GM21515 (cell line): ENCODE results near the gene SHTN1.

Source experiments
- ATAC-seq: cut with Tn5 transposase; IDR thresholded peaks from one replicate; pipeline ENCODE4 v1.9.1; 2021; ENCODE audit not compliant: unreplicated experiment

Gene SHTN1

DNA sequence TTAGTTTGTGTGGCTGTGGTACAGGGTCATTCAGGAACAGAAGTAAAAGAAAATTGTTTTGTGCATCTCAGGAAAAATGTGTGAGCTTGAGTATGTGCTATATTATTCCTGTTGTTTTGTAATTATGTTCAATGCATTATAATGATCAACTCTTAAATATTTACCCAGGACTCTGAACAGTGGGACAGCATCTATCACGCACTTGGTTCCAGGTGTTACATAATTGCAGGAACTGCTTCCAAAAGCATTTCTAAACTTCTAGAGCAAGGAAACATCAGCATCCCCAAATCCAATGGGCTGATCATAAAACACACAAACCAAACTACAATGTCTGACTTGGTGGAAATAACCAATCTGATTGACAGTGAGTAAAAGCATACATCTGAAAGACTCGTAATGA is 129.1 kb downstream of the SHTN1 start:
- no peak for ATAC-seq

GRCh38 chr10:116873134-116873533 is 131.9 kb downstream of the SHTN1 start:
- no peak for ATAC-seq

- no peak for ATAC-seq
Observed at GRCh38 chr10:116870949-116871348, 134.0 kb downstream of the SHTN1 start.

DNA sequence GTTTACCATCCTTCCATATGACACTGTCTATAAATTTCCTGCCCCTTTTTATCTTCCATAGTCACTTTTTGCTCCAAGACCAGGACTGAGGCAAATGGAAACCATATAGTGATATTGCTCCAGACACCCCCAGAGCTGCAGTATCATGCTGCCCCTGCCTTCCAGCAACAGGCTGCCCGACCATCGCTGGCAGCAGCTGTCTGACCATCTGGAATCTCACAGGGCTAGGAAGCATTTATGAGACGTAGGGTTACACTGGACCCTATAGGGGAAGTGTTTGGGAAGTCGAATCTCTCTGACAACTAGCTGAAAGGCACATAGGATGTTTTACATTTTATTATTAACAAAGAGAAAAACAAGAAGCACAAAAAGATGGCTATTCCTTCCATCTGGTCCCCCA is 136.3 kb downstream of the SHTN1 start:
- no peak for ATAC-seq

GRCh38 chr10:116868198-116868676 is 136.8 kb downstream of the SHTN1 start:
- no peak for ATAC-seq

- no peak for ATAC-seq
Observed at GRCh38 chr10:116866987-116867595, 137.9 kb downstream of the SHTN1 start.

GRCh38 chr10:116866066-116866465 is 138.9 kb downstream of the SHTN1 start:
- no peak for ATAC-seq

- no peak for ATAC-seq
Observed at GRCh38 chr10:116864436-116864835, 140.6 kb downstream of the SHTN1 start.

- ATAC-seq, result no peak
Observed at GRCh38 chr10:116861796-116862195, 143.2 kb downstream of the SHTN1 start.

GRCh38 chr10:116857156-116857555 is 147.8 kb downstream of the SHTN1 start:
- no peak for ATAC-seq

GRCh38 chr10:116853701-116854100 is 151.3 kb downstream of the SHTN1 start:
- no peak for ATAC-seq

DNA sequence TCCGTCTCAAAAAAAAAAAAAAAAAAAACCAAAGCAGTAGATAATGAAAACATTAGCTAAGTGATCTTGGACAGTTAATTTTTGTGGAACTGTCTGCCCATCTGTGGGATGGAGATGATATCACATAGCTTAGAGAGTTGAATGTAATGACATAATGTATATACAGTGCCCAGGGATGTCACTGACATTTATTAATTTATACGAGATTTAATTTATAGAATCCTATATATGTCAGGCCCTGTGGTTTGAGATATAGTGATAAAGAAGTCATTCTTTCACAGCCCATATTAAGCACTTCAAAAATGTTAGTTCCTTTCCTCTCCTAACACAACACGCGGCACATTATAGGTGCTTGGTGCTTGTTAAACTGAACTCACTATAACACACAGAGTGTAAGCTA is 151.7 kb downstream of the SHTN1 start:
- ATAC-seq, result no peak

DNA sequence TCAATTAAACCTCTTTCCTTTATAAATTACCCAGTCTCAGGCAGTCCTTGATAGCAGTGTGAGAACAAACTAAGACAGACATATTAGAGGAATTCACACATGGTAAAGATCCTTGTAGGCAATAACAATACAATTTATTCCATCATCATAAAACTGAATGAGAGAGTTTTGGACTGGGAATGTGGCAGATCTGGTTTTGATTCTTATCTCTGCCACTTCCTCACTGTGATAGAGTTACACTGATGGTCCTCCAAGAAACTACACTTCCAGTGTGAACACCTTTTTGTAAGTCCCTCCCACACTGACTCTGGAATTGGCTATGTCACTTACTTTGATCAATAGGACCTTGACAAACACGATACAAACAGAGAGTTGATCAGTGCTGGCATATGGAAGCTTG is 152.7 kb downstream of the SHTN1 start:
- no peak for ATAC-seq

DNA sequence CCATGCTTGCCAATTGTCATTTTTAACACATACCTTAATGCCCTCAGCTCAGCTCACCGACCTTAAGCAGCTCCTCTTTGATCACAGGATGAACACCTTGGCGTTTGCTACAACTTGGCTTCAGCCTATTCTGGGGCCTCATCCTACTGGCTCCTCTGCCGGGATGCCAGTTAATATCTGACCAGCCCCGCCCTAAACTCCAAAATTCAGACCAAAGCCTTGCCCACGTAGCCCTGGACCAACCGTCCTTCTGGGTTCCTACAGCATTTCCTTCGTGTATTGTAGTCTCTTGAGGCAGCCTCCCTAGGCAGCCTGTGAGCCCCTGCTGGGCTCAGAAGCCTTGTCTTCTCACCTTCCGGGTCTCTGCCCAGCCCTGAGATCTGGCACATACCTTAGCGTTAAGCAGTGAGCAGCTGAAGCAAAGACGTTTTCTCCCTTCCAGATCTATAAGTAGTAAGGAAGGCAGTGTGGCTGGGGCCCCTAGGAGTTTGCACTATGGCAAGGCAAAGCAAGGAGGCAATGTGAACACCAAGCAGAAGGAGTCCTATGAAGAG is 154.9 kb downstream of the SHTN1 start:
- ATAC-seq, result no peak

DNA sequence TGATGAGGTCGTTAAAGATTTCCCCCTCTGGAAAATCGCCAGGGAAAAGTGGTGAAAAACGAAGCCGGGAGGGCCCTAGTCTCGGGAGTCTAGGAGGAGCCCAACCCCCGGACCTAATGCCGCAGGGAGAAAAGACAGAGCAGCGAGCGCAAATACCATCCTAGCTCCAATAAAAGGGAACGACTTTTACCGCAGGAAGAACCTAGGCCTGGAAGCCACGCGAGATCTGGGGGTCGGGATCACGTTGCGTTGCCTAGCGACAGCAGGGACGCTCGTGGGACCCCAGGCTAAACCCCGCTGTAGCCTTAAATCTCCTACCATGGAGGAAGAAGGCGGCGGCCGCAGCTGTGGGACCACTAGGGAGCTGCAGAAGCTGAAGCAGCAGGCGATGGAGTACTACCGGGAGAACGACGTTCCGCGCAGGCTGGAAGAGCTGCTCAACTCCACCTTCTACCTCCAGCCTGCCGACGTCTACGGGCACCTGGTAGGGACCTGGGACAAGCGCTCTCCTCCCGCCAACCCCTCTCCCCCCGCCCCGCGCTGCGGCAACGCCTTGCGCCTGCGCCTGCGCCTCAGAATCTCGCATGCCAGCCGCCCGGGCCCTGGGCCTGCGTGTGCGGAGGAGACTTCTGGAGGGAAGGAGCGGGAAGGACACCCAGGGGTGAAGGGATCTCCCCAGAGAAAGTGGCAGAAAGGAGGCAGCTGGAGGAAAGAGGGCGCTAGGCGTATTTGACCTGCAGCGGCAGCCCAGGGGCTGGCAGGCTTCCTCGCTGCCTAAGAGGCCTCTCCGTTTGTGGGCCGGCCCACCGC is 155.5 kb downstream of the SHTN1 start, which contains the start of gene ENO4:
ENO4 (plus strand) TSS at position 252 of the 810 bp plus-strand sequence; CDS start at position 320, 68 bp downstream.
- ATAC-seq, result peak; percentile 57

GRCh38 chr10:116848944-116849247 is 156.1 kb downstream of the SHTN1 start:
- ATAC-seq, result no peak

- ATAC-seq, result peak; percentile 67
Observed at GRCh38 chr10:116848032-116848943, 156.7 kb downstream of the SHTN1 start.

GRCh38 chr10:116845823-116846222 is 159.2 kb downstream of the SHTN1 start:
- ATAC-seq, result no peak

- ATAC-seq, result no peak
Observed at GRCh38 chr10:116840389-116841075, 164.5 kb downstream of the SHTN1 start.

DNA sequence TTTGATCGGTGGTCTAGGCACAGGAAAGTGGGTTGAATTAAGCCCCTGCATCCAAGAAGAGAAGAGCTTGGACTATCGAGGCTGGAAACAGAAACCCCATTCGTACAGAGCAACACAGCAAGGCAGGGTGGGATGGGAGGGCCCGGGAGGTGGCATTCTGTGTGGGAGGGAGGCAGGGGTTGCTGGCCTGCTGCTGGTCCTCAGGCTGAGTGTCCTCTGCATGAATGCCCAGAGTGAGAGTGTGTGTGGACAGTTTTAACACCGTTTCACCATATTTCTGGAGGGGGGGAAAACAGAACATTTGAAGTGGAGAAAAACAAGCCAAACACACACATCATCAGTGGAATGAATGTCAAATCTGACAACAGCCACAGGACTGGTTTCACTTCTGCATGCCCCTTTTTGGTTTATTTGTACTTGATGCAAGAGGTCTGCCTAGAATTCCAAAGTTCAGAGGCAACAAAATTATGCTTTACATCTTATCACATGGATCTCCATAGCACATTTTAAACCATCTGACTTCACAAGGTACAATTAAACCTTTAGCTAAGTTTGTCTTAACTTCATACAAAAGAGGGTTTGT is 166.8 kb downstream of the SHTN1 start:
- peak; percentile 88 for ATAC-seq
